SK-N-SH treated with all-trans-retinoic acid at 6 μM for 48 hours (cell line): ENCODE data around the gene CCDC124.

Experiments used
- ATAC-seq: fragments of 200-7000 bp; cut with Tn5 transposase; 3 replicates; pipeline ENCODE4 v1.9.1; 2020; ENCODE audit warnings: mild to moderate bottlenecking, moderate library complexity
- ARNTL ChIP-seq: fragments of 450-650 bp; formaldehyde crosslinking; IDR thresholded peaks from 2 replicates; pipeline ENCODE4 v1.5.0; 2020; ENCODE audit warnings: low read depth, mild to moderate bottlenecking, moderate library complexity, borderline replicate concordance
- BACH2 ChIP-seq: fragments of 250-450 bp; sonication (Bioruptor Pico); IDR thresholded peaks from 2 replicates; pipeline ENCODE4 v1.9.0; 2021; ENCODE audit warnings: mild to moderate bottlenecking, borderline replicate concordance
- CSRNP3 ChIP-seq: fragments of 250-450 bp; sonication (Bioruptor Pico); IDR thresholded peaks from 2 replicates; pipeline ENCODE4 v1.5.1; 2021; ENCODE audit warnings: mild to moderate bottlenecking, moderate library complexity
- GLIS3 ChIP-seq: fragments of 250-450 bp; sonication (Bioruptor Pico); IDR thresholded peaks from 2 replicates; pipeline ENCODE4 v1.5.0; 2020; ENCODE audit warnings: mild to moderate bottlenecking, moderate library complexity
- OSR1 ChIP-seq: fragments of 250-450 bp; sonication (Bioruptor Pico); IDR thresholded peaks from 2 replicates; pipeline ENCODE4 v1.8.0; 2022; ENCODE audit warnings: moderate library complexity, mild to moderate bottlenecking, inconsistent platforms
- PATZ1 ChIP-seq: fragments of 250-450 bp; sonication (Bioruptor Pico); IDR thresholded peaks from 2 replicates; pipeline ENCODE4 v1.8.0; 2020; ENCODE audit warnings: mild to moderate bottlenecking, moderate library complexity, borderline replicate concordance
- POU6F1 ChIP-seq: fragments of 250-450 bp; sonication (Bioruptor Pico); IDR thresholded peaks from 2 replicates; pipeline ENCODE4 v1.8.0; 2021; ENCODE audit warnings: low read depth, mild to moderate bottlenecking, moderate library complexity, borderline replicate concordance
- PPARA ChIP-seq: fragments of 250-450 bp; sonication (Bioruptor Pico); IDR thresholded peaks from 2 replicates; pipeline ENCODE4 v1.5.0; 2020; ENCODE audit warnings: mild to moderate bottlenecking, borderline replicate concordance
- RARB ChIP-seq: fragments of 250-450 bp; sonication (Bioruptor Pico); IDR thresholded peaks from 2 replicates; pipeline ENCODE4 v1.8.0; 2021; ENCODE audit warnings: mild to moderate bottlenecking, moderate library complexity
- SNAI2 ChIP-seq: fragments of 250-450 bp; sonication (Bioruptor Pico); IDR thresholded peaks from 2 replicates; pipeline ENCODE4 v1.5.0; 2020; ENCODE audit warnings: mild to moderate bottlenecking, moderate library complexity
- TCF4 ChIP-seq: fragments of 250-450 bp; sonication (Bioruptor Pico); IDR thresholded peaks from 2 replicates; pipeline ENCODE4 v1.8.0; 2021; ENCODE audit warnings: mild to moderate bottlenecking, moderate library complexity, borderline replicate concordance
- TOX ChIP-seq: fragments of 250-450 bp; sonication (Bioruptor Pico); IDR thresholded peaks from 2 replicates; pipeline ENCODE4 v1.8.0; 2021; ENCODE audit warnings: mild to moderate bottlenecking, moderate library complexity, borderline replicate concordance
- ZC3H10 ChIP-seq: fragments of 250-450 bp; sonication (Bioruptor Pico); IDR thresholded peaks from 2 replicates; pipeline ENCODE4 v1.5.1; 2021; ENCODE audit warnings: mild to moderate bottlenecking, moderate library complexity
- ZFP30 ChIP-seq: fragments of 450-650 bp; formaldehyde crosslinking; IDR thresholded peaks from 2 replicates; pipeline ENCODE4 v1.5.0; 2022; ENCODE audit warnings: mild to moderate bottlenecking, moderate library complexity
- ZNF565 ChIP-seq: fragments of 450-650 bp; formaldehyde crosslinking; conservative IDR thresholded peaks from 2 replicates; pipeline ENCODE4 v1.5.0; 2020; ENCODE audit warnings: low read depth, mild to moderate bottlenecking, moderate library complexity
- ZNF70 ChIP-seq: fragments of 450-650 bp; formaldehyde crosslinking; IDR thresholded peaks from 2 replicates; pipeline ENCODE4 v1.5.0; 2020; ENCODE audit warnings: mild to moderate bottlenecking, moderate library complexity
- ZNF8 ChIP-seq: fragments of 450-650 bp; formaldehyde crosslinking; IDR thresholded peaks from 2 replicates; pipeline ENCODE4 v1.5.0; 2020; ENCODE audit warnings: mild to moderate bottlenecking, moderate library complexity

CCDC124 gene

GRCh38 chr19:17902701-17903100 is 30.1 kb upstream of the CCDC124 start:
- no peak for TF ChIP-seq GLIS3
- TF ChIP-seq PPARA = no peak
- TF ChIP-seq ZC3H10 (CRISPR knock-in tag) = no peak
- TF ChIP-seq POU6F1 (CRISPR knock-in tag) = no peak
- no peak for TF ChIP-seq ZNF70 (CRISPR knock-in tag)
- no peak for TF ChIP-seq TOX (CRISPR knock-in tag)
- TF ChIP-seq CSRNP3 (CRISPR knock-in tag) = no peak
- no peak for TF ChIP-seq ZNF8 (CRISPR knock-in tag)
- no peak for ATAC-seq

GRCh38 chr19:17908244-17908643 is 24.6 kb upstream of the CCDC124 start:
- no peak for TF ChIP-seq POU6F1 (CRISPR knock-in tag)
- no peak for TF ChIP-seq ARNTL (CRISPR knock-in tag)
- TF ChIP-seq TOX (CRISPR knock-in tag) = no peak
- no peak for TF ChIP-seq ZFP30 (CRISPR knock-in tag)
- no peak for TF ChIP-seq RARB (CRISPR knock-in tag)

GRCh38 chr19:17909003-17909732 is 23.6 kb upstream of the CCDC124 start:
- ATAC-seq = no peak
- TF ChIP-seq POU6F1 (CRISPR knock-in tag) = no peak
- TF ChIP-seq TOX (CRISPR knock-in tag) = no peak
- no peak for TF ChIP-seq TCF4 (CRISPR knock-in tag)
- TF ChIP-seq ZNF8 (CRISPR knock-in tag) = no peak
- TF ChIP-seq GLIS3 = no peak
- TF ChIP-seq ZNF565 (CRISPR knock-in tag) = no peak
- TF ChIP-seq BACH2 (CRISPR knock-in tag) = no peak
- TF ChIP-seq PATZ1 (CRISPR knock-in tag) = no peak
- TF ChIP-seq OSR1 (CRISPR knock-in tag) = no peak
- TF ChIP-seq ZC3H10 (CRISPR knock-in tag) = no peak
- TF ChIP-seq SNAI2 (CRISPR knock-in tag) = no peak
- TF ChIP-seq CSRNP3 (CRISPR knock-in tag) = no peak

More at GRCh38 chr19:17908244-17908643, 24.6 kb upstream of the CCDC124 start:
- no peak for ATAC-seq
